Hematopoietic multipotent progenitor cell treated with erythropoietin and hydrocortisone succinate and interleukin-3 and kit ligand, for 17 days (in vitro differentiated cells): ENCODE data around the gene WDR5B.
A peak's percentile ranks its signal among the peaks of the same experiment; 100 is the strongest.
"Not testable (repeated sequence)": the region's sequence is repeated elsewhere in the genome, so short reads cannot be mapped to it uniquely, and the experiment has no call there.

ENCODE experiments used
- DNase-seq: peaks from one replicate; pipeline ENCODE4 v3.0.0-alpha.2; 2015; ENCODE audit warnings: low spot score

The WDR5B gene

DNA sequence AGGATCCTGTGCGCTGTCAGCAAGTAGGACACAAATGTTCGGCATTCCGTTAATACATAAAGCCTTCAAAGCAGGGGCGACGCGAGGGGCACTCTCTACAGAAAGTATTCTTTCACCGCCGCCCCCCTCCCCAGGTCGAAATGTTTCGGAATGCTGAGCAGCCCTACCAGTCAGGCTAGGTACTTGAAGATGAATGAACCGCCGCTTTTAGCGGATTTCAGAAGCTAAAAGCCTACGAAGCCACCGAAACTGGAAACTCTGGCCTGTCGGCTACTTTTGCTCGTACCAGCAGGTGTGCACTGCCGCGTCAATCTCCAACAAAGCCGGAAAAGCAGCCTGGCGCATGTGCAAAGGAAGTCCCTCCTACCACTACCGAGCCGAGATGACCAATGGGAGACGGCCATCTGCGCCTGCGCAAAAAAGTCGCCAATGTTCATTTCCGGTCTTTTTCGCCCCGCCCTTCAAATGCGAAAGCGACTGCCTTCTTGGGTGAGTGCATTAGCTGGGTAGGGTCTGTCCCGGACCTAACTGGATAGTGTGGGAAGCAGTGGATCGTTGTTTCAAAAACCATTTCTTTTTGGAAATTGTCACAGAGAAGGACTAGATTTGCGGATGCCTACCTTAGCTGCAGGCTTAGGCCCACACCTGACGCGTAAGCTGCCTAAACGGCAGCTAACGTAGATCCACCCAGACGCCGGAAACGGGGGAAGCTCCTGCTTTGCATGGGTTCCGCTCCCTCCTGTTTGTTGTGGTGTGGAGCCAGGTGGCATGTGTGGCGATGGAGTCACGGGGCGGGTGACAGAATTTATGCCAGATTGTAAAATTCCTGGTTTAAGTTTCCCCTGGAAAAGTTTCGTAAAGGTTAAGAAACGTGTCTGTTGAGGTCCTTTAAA, at the start of gene WDR5B:
Gene WDR5B, minus strand, starts transcription at position 301 of the 893 bp plus-strand sequence. CDS start 534 bp downstream, outside the sequence.
- peak; percentile 99 for DNase-seq

DNA sequence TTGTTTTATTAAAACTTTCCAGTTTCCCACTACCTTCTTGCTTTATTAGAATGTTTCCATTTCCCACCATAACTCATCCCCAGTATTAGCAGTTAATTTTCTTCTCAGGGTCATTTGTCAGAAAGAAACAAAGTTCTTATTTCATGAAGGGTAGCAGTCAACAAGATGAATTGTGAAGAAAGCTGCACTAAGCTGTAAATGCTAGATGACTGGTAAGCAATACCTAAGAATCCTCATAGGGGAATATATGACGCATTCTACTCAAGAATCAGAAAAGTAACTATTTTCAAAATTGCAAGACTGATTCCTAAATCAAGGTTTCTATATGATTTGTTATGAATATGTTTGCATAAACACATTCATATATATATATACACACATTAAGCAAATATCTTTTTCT, 48.8 kb upstream of the WDR5B start:
- no peak for DNase-seq

DNA sequence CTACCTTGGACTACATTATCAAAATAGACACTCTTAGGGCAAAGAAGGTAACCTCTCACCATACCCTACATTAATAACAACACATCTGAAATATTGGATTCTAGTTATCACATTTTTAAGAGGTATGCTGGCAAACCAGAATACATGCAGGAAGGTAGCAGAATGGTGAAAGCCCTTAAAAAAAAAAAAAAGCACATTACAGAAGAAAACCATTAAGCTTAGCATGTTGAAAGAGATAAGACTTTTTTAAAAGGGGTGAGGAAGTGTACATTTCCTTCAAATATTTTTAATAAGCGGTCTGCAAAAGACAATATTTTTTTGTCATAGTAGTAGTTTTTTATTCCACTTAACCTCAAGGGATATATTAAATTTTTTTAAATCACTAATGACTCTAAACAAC, 46.5 kb upstream of the WDR5B start:
- no peak for DNase-seq

DNA sequence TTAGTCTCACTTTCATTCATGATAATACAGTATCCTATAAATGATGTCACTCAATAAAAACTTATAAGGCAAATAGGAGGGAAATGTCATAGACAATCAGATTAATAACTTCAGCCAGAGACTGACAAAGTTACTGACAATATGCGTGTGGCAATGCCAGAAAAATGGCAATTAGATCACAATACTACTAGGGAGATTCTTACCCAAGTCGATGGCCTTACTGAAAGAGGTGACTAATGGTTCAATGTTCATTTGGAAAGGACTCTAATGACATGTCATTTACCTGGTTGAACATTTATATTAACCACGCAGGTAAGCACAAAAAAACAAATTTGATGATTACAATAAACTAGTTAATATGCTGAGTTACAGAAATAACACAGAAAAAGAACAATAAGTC, 45.9 kb upstream of the WDR5B start:
- no peak for DNase-seq

DNA sequence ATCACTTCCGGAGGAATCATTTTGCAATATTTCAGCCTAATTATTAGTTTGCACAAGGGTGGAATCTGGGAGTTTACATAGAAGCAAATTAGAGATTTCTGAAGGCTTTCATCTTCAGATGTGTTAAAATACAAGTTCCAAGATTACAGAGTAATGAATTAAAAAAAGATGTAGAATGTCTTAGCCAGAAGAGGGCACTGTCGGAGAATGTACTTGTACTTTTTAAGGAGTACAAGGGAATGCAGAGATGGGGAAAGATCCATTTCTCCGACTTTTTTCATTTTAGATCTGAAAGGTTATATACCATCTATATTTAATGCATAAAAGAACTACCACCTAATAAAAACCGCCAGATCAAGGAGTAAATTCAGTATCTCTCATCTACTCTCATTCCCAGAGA, 43.1 kb upstream of the WDR5B start:
- peak; percentile 74 for DNase-seq

DNA sequence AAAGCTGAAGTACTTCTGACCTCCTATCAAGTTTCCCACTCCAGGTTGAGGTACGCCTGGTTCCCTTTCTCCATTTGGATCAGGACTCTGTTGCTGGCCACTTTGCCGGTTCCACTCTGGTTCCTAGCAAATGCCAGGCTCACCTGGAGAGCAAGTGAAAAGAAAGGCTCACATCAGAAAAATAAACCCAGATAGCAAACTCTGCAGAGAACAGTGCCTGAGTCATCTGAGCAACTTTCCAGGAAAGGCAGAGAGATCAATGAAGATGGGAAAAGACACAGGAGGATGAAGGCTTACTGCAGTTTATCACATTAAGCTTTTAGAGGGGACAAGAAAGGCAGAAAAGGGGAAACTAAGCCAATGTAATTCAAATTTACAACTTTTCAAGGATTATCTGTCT, 41.8 kb upstream of the WDR5B start:
- DNase-seq, result no peak

DNA sequence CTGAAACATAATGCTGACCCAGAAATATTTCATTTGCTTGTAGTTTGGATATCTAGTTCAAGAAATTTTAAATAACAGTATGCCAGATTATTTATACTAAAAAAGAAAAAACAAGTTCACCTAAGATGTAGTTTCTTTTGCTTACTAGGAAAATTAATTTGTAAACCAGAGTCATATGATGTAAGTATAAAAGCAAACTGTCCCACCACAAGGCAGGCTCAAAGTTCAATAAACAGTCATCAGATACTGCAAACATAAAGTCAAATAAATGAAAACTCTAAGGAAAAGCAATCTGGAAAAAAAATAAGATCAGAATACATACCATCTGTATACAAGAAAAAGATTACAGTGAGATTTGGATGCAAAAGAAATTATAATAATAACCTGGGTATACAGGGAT, 40.2 kb upstream of the WDR5B start:
- DNase-seq, result no peak

DNA sequence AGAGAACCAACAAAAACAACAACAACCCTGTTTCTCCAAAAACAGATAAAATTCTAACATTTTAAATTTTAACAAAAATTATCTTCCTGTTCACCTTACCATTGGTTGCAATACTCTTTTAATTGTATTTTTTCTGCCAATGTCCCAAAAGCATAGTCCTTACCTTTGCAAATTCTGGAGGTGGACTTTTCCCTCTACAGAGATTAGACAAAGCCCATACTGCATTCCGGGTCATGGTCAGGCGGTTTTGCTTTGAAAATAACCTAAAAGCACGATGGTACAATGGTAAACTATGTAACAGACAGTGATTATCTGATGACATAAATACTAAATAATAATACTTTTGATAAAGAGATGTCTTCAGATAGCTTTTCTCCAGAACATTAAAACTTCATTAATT, 35.5 kb upstream of the WDR5B start:
- no peak for DNase-seq

DNA sequence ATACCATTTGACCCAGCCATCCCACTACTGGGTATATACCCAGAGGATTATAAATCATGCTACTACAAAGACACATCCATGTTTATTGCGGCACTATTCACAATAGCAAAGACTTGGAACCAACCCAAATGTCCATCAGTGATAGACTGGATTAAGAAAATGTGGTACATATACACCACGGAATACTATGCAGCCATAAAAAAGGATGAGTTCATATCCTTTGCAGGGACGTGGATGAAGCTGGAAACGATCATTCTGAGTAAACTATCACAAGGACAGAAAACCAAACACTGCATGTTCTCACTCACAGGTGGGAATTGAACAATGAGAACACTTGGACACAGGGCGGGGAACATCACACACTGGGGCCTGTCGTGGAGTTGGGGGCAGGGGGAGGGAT, 32.4 kb upstream of the WDR5B start:
- DNase-seq, result not testable (repeated sequence)

DNA sequence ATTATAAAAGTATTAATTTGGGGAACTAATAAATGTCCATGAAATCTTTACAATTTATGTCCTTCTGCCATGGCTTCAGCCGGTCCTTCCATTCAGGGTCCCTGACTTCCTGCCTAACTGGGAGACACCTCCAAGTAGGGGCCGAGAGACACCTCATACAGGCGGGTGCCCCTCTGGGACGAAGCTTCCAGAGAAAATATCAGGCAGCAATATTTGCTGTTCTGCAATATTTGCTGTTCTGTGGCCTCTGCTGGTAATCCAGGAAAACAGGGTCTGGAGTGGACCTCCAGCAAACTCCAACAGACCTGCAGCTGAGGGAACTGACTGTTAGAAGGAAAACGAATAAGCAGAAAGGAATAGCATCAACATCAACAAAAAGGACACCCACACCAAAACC, 28.6 kb upstream of the WDR5B start:
- not testable (repeated sequence) for DNase-seq

DNA sequence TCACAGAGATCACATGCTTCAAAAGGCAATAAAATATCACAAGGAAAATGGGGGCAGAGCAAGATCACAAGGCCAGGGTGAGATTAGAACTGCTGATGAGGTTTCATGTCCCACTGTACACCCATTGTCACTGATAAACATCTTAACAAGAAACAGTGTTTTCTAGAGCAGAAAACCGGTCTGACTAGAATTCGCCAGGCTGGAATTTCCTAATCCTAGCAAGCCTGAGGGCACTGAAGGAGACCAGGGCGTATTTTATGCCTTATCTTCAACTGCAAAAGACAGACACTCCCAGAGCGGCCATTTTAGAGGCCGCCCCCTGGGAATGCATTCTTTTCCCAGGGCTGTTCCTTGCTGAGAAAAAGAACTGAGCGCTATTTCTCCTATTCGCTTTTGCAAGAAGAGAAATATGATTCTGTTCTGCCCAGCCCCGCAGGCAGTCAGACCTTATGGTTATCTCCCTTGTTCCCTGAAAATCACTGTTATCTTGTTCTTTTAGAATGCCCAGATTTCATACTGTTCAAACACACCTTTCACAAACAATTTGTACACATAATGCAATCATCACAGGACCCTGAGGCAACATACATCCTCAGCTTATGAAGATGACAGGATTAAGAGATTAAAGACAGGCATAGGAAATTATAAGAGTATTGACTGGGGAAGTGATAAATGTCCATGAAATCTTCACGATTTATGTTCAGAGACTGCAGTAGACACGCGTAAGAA, 28.1 kb upstream of the WDR5B start:
- DNase-seq, result not testable (repeated sequence)

DNA sequence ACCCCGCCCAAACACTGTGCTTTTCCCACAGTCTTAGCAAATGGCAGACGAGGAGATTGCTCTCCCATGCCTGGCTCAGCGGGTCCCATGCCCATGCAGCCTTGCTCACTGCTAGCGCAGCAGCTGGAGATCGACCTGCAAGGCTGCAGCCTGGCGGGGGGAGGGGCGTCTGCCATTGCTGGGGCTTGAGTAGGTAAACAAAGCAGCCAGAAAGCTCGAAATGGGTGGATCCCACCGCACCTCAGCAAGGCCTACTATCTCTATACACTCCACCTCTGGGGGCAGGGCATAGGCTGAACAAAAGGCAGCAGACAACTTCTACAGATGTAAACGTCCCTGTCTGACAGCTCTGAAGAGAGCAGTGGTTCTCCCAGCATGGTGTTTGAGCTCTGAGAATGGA, 27.2 kb upstream of the WDR5B start:
- no peak for DNase-seq

DNA sequence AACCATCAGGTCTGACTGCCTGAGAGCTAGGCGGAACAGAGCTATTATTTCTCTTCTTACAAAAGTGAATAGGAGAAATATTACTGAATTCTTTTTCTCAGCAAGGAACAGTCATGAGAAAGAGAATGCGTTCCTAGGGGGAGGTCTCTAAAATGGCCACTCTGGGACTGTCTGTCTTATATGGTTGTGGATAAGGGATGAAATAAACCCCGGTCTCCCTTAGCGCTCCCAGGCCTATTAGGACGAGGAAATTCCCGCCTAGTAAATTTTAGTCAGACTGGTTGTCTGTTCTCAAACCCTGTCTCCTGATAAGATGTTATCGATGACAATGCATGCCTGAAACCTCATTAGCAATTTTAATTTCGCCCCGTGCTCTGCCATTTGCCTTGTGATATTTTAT, 20.1 kb upstream of the WDR5B start:
- DNase-seq, result no peak

DNA sequence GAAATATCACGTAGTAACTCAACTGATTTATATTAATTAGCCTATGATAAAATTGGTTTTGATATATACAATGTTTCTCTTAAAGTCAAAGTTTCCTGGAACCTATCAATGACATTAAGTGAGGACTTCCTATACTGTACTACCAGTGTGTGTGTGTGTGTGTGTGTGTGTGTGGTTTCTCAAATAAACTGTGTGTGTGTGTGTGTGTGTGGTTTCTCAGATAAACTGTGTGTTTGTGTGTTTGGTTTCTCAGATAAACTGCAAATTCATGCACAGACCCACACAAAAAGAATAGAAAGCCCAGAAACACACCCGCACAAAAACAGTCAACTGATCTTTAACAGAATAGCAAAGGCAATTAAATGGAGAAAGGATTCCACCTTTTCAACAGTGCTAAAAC, 14.5 kb upstream of the WDR5B start:
- DNase-seq, result no peak

DNA sequence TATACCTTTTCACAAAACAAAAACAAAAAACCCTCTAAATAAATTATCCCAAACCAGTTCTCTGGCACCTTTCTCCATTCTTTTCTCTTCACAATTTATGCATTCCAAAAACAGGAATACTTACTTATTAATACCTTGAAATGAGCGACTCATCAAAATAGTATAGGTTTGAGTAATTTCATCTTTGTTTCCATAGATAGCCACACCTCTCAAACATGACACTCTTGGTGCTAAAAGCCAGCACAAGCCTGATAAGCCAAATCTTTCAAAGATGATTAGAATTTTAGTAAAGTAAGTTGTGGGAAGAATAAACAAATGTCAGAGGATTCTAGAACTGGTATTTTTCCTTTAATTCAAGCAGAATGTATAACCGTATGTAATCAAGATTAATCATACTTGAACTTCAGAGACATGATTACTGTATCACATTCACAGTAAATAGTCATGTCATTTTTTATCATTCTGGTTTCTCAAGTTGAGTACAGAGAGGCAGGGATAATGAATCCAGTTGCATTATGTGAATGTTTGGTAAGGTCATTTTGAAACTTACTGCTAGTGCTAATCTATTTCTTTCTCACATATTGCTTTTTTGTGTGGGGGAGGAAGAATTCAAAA, 12.1 kb upstream of the WDR5B start:
- no peak for DNase-seq

DNA sequence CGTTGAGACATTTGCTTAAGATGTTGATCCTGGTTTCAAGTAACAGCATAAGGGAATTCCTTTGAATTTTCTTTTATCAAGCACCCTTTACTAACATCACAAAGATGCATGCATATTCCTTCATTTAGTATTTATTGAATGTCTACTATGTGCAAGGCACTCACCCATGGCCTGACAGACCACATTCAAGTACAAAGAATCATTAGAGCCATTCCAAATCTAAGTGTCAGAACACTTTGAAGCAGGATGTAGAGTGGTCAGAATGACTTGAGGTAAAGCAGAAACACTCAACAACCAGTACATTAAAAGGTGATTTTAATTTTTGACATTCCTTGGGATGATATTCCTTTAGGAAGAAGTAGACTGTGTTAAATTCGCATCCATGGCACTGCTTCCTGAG, 6.0 kb upstream of the WDR5B start:
- no peak for DNase-seq

DNA sequence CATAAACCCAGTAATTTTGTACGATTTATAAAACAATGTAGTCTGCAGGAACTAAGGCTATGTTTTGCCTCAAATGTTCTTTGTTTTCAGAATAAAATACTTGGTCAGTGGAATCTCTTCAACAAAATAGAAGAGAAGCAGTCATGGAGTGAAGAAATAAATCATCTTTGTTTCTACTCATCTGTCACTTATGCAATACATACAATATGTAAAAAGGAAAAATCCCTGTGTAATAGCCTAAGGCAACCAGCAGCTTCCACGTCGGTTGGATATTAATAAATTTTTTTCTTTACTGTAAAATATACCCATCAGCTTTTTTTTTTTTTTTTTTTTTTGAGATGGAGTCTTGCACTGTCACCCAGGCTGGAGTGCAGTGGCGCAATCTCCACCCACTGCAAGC, 5.2 kb upstream of the WDR5B start:
- DNase-seq, result no peak

DNA sequence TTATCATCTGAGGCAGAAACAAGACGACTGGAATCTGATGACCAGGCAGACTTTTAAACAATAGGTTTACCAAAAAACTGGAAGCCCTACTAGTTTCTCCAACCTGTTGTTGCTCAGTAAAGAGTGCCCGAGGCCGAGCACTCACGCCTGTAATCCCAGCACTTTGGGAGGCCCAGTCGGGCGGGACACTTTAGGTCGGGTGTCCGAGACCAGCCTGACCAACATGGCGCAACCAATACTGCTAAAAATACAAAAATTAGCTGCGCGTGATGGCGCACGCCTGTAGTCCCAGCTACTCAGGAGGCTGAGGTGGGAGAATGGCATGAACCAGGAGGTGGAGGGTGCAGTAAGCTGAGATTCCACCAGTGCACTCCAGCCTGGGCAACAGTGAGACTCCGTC, 1.1 kb upstream of the WDR5B start:
- no peak for DNase-seq

DNA sequence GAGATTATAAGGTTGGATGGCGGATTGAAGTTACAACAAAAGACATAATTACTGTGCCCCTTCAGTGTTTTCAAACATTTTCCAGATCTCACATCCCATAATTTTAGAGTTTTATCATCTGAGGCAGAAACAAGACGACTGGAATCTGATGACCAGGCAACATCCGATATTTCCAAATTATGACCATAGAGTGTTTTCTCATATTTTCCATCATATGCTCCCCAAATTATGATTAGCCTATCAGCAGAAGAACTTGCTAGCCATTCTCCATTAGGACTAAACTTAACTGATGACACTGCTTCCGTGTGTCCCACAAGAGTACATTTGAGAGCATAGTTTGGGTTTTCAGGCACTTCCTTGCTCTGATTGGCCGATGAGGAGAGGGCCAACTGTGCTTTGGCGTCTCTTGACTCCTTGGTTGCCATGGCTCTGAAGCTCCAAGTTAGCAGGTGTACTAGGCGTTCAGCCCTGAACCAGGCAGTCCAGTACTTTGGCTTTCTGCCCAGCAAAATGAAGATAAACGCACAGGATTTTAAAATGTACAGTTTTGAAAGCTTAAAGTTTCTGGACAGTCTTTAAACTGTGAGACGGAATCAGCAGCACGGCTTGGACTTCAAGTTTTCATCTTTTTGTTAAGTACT, 638 bp downstream of the WDR5B start:
- peak; percentile 77 for DNase-seq

DNA sequence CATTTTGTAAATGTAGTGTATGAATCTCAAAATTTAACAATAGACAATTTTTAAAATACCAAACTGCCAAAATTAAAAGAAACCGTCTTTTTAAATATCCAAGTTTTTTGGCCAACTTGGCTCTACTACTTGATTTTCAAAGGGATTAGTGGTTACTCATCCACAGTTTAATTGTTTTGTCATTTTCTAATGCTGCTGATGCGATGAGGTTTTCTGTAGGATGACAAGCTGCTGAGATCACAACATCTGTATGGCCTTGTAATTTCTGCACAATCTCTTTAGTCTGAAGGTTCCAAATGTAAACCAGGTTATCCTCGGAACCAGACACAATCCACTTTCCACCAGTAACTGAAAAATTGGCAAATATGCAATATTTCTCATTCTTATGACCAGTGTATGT, 1.5 kb downstream of the WDR5B start:
- DNase-seq, result no peak

DNA sequence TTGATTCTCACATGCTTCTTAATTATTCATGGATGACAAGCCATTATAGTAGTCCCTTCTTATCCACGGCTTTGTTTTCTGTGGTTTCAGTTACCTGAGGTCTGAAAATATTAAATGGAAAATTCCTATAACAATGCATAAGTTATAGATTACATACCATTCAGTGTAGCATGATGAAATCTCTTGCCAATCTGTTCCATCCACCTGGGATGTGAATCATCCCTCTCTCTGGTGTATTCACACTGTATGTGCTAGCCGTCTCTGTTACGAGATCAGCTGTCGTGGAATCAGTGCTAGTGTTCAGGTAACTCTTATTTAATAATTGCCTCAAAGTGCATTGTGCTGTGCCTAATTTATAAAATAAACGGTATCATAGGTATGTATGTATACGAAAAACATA, 5.2 kb downstream of the WDR5B start:
- no peak for DNase-seq

DNA sequence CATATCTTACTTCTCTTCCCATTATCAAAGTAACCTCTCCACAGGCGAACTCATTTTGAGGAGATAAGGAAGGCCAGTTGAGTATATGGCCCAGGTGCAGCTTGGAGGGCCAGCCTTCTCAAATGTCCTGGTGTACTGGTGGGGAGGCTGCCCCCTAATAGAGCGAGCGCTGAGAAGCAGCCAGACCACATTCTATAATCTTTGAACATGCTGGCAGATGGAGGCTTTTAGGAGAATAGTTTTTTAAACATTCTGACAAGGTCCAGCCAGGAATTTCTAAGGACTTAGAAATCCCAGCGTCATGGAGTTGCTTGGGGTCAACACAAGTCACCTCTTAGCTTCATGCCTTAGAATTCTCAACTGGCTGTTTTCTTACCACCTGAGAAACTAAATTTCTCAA, 5.8 kb downstream of the WDR5B start:
- no peak for DNase-seq

DNA sequence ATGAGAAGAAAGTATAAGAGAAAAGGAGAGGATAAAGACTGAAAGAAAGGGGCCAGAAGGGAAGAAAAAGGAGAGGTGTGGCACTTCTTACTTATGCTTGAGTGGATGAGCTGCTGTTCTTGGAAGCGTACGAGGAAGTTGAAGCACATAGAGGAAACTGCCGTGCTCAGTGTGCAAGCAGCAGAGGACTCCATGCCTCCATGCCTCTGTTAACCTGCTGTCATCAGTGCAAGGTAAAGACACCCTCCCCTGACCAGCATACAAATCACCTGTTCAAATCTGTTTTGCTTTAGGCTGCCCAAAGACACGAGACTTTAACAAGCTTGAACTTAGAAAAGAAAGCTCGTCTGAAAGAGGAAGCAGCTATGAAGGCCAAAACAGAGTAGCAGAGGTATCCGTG, 6.4 kb downstream of the WDR5B start:
- DNase-seq, result no peak
